Measurements from ENCODE around the gene MYO15B.

DNA sequence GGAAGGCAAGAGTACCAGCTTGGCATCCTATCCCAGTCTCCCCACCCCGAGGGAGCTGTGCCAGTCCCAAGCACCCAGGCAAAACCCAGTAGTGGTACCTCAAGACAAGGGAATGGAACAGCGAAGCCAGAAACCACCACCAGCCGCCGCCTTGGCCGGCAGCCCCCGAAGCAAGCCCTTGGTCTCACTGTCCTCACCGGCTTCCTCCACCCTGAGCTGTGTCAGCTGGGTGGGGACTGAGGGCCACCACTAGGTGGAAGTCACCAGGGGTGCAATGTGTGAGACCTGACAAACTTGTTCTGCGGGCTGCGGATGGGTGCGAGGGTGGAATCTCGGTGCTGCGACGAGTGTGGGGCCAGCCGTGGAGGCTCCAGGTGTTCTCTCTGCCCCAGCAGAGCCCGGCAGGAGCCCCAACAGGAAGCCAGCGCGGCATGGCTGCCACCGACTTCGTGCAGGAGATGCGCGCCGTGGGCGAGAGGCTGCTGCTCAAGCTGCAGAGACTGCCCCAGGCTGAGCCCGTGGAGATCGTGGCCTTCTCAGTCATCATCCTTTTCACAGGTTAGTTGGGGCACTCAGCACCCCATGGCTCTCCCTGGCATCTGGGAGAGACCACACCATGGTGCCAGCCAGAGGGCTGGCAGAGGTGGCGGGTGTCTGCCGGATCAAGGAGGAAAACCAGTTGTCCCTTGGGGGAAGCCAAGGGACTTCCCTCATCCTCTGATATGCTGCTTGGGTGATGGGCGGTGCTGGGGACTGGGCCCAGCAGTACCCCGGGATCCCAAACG, 52.4 kb downstream of the MYO15B start:
- TF ChIP-seq GATA3 (IDR thresholded peaks at IDR 0.05; ENCODE audit: low read depth, low read length) (no peak), GATA2 (IDR thresholded peaks at IDR 0.05; ENCODE audit: low read depth, low read length) (no peak)

Data from SH-SY5Y (cell line).